Astrocyte (in vitro differentiated cells and primary cell): ENCODE results near the gene KRTAP7-1.

Experiments used
- CTCF ChIP-seq: IDR thresholded peaks from 2 replicates; pipeline ENCODE4 v1.5.1; 2011; ENCODE audit warnings: low read depth, mild to moderate bottlenecking, inconsistent platforms, low read length, moderate library complexity; ENCODE audit not compliant: insufficient read depth
- EZH2 ChIP-seq: IDR thresholded peaks from 2 replicates; pipeline ENCODE4 v1.6.1; 2012; ENCODE audit warnings: mild to moderate bottlenecking, low read length, inconsistent platforms; ENCODE audit not compliant: insufficient read depth

GRCh38 chr21:30793581-30794314 lies 35.8 kb downstream of the KRTAP7-1 start:
- TF ChIP-seq CTCF (no peak), EZH2 (no peak)
